OCI-LY3 (cell line): ENCODE data around the gene AUTS2.

ENCODE experiments used
- H2AFZ ChIP-seq: fragments of 200-600, 300-600 bp; shearing (Covaris generic); 2 replicates; pipeline ENCODE4 v1.6.0; 2014; ENCODE audit warnings: antibody characterized with exemption, low read depth, low read length
- H3K27ac ChIP-seq: fragments of 200-600, 300-600 bp; sonication (generic); 2 replicates; pipeline ENCODE4 v1.5.1; 2014; ENCODE audit warnings: mild to moderate bottlenecking, low read length, moderate library complexity, mixed read lengths
- H3K27me3 ChIP-seq: fragments of 200-600, 300-600 bp; sonication (generic); 2 replicates; pipeline ENCODE4 v1.6.1; 2014; ENCODE audit warnings: low read depth, low read length, mixed read lengths
- H3K36me3 ChIP-seq: fragments of 200-600, 300-600 bp; sonication (generic); replicated peaks from 2 replicates; pipeline ENCODE3; 2014; ENCODE audit warnings: low read depth, low read length, mixed read lengths
- H3K4me1 ChIP-seq: fragments of 300-600, 200-600 bp; sonication (generic); 2 replicates; pipeline ENCODE4 v1.6.1; 2014; ENCODE audit warnings: low read length, mixed read lengths
- H3K4me2 ChIP-seq: fragments of 200-600, 300-600 bp; sonication (generic); 2 replicates; pipeline ENCODE4 v1.6.1; 2014; ENCODE audit warnings: low read length, mixed read lengths
- H3K4me3 ChIP-seq: fragments of 300-600, 200-600 bp; sonication (generic); 2 replicates; pipeline ENCODE4 v1.5.1; 2014; ENCODE audit warnings: antibody characterized with exemption, mild to moderate bottlenecking, low read length, moderate library complexity
- H3K79me2 ChIP-seq: fragments of 300-600, 200-600 bp; shearing (Covaris generic); 2 replicates; pipeline ENCODE4 v1.6.1; 2014; ENCODE audit warnings: mild to moderate bottlenecking, low read length, mixed read lengths
- H3K9ac ChIP-seq: fragments of 300-600, 200-600 bp; shearing (Covaris generic); 2 replicates; pipeline ENCODE4 v1.6.0; 2014; ENCODE audit warnings: mild to moderate bottlenecking, low read length, moderate library complexity
- H3K9me3 ChIP-seq: fragments of 200-600, 300-600 bp; shearing (Covaris generic); 2 replicates; pipeline ENCODE4 v1.6.1; 2014; ENCODE audit warnings: low read length, mixed read lengths; ENCODE audit not compliant: insufficient read depth
- H4K20me1 ChIP-seq: fragments of 200-600, 300-600 bp; sonication (generic); 2 replicates; pipeline ENCODE4 v1.6.1; 2016; ENCODE audit warnings: low read length, mixed read lengths; ENCODE audit not compliant: insufficient read depth
- EZH2phosphoT487 ChIP-seq: fragments of 200-600 bp; shearing (Covaris generic); IDR thresholded peaks from 2 replicates; pipeline ENCODE4 v1.6.1; 2018; ENCODE audit warnings: antibody characterized with exemption, mixed run types, low read depth
- TF ChIP-seq, protein P1 (sequence below): fragments of 200-600, 300-600 bp; sonication (generic); IDR thresholded peaks from 2 replicates; pipeline ENCODE4 v1.5.1; 2014; ENCODE audit warnings: antibody characterized with exemption, low read length, low read depth

Gene AUTS2

DNA sequence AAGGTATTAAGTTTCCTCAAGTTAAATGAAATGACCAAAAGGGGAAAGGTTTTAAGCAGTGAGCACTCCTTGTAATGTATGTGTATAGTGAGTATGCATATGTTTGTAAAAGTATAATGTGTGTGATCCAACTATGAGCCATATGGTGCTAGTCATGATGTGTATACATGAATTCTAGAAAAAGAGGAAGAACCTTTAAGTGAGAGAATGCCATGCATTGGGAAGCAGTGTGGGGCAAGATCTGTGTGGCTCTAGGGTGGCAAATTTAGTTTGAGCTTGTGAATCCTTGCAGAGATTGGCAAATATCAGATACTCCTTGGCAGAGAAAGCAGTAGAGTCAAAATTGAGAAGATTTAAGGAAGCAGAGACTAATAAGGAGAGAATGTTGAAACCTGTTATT, 435.0 kb downstream of the AUTS2 start:
- H2AFZ ChIP-seq, result no peak overlapping the region
- TF ChIP-seq, protein P1, sequence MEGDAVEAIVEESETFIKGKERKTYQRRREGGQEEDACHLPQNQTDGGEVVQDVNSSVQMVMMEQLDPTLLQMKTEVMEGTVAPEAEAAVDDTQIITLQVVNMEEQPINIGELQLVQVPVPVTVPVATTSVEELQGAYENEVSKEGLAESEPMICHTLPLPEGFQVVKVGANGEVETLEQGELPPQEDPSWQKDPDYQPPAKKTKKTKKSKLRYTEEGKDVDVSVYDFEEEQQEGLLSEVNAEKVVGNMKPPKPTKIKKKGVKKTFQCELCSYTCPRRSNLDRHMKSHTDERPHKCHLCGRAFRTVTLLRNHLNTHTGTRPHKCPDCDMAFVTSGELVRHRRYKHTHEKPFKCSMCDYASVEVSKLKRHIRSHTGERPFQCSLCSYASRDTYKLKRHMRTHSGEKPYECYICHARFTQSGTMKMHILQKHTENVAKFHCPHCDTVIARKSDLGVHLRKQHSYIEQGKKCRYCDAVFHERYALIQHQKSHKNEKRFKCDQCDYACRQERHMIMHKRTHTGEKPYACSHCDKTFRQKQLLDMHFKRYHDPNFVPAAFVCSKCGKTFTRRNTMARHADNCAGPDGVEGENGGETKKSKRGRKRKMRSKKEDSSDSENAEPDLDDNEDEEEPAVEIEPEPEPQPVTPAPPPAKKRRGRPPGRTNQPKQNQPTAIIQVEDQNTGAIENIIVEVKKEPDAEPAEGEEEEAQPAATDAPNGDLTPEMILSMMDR, result no peak
- TF ChIP-seq EZH2phosphoT487, result no peak
- no peak overlapping the region for H3K4me2 ChIP-seq
- no peak overlapping the region for H3K27ac ChIP-seq
- H3K27me3 ChIP-seq, result no peaks in the 10 kb centered on the region
- no peaks in the 10 kb centered on the region for H3K79me2 ChIP-seq
- H3K9me3 ChIP-seq, result no peaks in the 10 kb centered on the region
- no peaks in the 10 kb centered on the region for H4K20me1 ChIP-seq
- no peaks in the 10 kb centered on the region for H3K4me1 ChIP-seq
- no peak overlapping the region for H3K4me3 ChIP-seq
- H3K9ac ChIP-seq, result no peak overlapping the region
- H3K36me3 ChIP-seq, result no peaks in the 10 kb centered on the region

DNA sequence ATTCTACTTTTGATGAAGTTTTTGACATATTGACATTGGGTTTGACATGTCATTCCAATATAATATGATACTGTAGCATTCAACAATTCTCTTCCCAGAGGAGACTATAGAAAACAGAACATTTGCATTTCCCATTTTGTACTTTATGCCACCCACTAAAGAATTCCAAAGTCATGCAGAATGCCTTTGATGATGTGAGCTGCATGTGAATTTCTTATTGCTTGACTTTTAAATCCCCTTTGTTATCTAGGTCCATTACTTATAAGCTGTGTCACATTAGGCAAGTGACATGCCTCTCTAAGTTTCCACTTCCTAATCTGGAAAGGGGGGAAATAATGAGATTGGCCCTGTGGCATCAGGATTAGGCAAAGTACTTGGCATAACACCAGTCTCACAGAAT, 436.7 kb downstream of the AUTS2 start:
- Histone ChIP-seq H3K4me1 (no peaks in the 10 kb centered on the region), H3K36me3 (no peaks in the 10 kb centered on the region), H3K79me2 (no peaks in the 10 kb centered on the region), H3K9ac (no peak overlapping the region), H2AFZ (no peak overlapping the region), H4K20me1 (no peaks in the 10 kb centered on the region), H3K4me2 (no peak overlapping the region), H3K27ac (no peak overlapping the region), H3K9me3 (no peaks in the 10 kb centered on the region), H3K4me3 (no peak overlapping the region), H3K27me3 (no peaks in the 10 kb centered on the region)
- TF ChIP-seq, protein P1, result no peak
- TF ChIP-seq EZH2phosphoT487, result no peak

DNA sequence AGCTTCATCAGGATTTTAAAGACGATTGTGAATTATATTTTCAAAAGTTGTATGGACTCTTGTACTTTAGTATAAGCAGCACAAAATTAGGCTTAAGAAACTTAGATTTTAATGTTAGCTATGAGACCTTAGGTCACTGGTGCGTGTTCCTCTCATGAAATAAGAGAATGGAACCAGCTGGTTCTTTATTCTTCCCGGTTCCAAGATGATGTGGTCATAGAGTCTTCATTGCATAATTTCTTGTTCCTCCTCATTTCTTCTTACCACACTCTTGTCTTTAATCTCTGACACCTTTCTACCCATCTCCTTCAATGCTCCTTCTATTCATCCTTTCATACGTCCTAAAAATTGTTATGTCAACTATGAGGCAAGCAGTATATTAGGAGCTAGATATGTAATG, 437.2 kb downstream of the AUTS2 start:
- TF ChIP-seq, protein P1, result no peak
- no peak for TF ChIP-seq EZH2phosphoT487
- H3K79me2 ChIP-seq, result no peaks in the 10 kb centered on the region

DNA sequence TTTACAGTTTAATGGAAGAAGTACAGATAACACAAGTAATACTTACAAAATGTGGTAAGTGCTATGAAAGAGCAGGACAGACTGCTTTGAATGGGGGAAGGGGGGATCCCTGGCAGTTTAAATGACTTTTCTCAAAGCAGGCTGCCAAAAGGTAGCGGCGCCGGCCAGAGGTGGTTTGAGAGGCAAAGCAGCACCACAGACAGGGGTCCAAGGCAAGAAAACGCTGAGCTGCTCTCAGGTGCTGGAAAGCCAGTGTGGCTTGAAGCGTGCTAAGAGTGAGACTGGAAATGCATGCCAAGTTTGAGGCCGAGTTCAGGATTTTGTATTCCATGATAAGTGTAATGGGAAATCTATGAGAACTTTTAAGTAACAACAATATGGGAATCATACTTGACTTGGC, 437.7 kb downstream of the AUTS2 start:
- no peaks in the 10 kb centered on the region for H3K9me3 ChIP-seq
- no peak overlapping the region for H3K4me2 ChIP-seq
- H3K4me3 ChIP-seq, result no peak overlapping the region
- no peak overlapping the region for H3K27ac ChIP-seq
- H3K36me3 ChIP-seq, result no peaks in the 10 kb centered on the region
- no peaks in the 10 kb centered on the region for H3K79me2 ChIP-seq
- no peaks in the 10 kb centered on the region for H4K20me1 ChIP-seq
- H3K9ac ChIP-seq, result no peak overlapping the region
- H3K4me1 ChIP-seq, result no peaks in the 10 kb centered on the region
- no peak overlapping the region for H2AFZ ChIP-seq
- no peaks in the 10 kb centered on the region for H3K27me3 ChIP-seq
- TF ChIP-seq EZH2phosphoT487, result no peak
- TF ChIP-seq, protein P1, result no peak

More for the DNA sequence above, 437.2 kb downstream of the AUTS2 start:
- Histone ChIP-seq H2AFZ (no peak overlapping the region), H3K4me1 (no peaks in the 10 kb centered on the region), H3K4me2 (no peak overlapping the region), H4K20me1 (no peaks in the 10 kb centered on the region), H3K9ac (no peak overlapping the region), H3K36me3 (no peaks in the 10 kb centered on the region), H3K27ac (no peak overlapping the region), H3K9me3 (no peaks in the 10 kb centered on the region), H3K27me3 (no peaks in the 10 kb centered on the region), H3K4me3 (no peak overlapping the region)
